GM10847 (cell line): ENCODE results near the gene NPFF.

Experiments
- POLR2A ChIP-seq: IDR thresholded peaks from 2 replicates; pipeline ENCODE4 v1.6.1; 2011; ENCODE audit not compliant: insufficient read length; ENCODE audit errors: extremely low read depth

NPFF gene

GRCh38 chr12:53489242-53489864, 17.9 kb downstream of the NPFF start:
- TF ChIP-seq POLR2A, result no peak

DNA sequence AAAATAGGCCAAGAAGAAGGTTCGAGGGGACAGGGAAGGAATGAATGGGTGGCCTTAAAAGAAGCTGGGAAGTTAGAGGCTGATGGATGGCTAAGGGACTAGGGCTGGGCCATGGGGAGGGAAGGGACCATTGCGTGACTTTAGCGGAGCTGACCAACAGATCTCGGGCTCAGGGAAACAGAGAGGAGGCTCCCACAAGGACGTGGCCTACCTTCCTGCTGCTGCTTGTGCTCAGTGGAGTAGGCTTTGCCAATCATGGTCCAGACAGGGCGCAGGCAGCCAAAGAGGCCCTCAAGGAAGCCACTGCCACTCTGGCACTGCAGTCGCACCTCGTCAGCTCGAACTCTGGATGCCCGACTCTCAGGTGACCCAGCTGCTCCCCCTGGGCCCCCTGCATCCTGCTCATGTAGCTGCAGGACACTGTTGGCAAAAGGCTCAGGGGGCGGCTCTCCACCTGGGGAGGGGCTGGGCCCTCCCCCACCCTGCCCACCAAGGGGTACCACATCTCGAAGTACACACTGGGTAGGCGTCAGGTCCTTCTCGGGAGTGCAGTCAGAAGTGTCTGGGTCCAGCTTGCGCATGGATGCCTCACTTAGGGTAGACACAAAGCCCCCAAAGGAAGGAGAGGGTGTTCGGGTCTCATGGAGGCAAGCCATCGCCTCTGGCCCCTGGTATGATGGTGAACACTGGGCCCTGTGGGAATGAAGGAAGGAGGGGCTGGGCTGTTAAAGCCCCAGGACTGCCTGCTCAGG, 20.4 kb downstream of the NPFF start:
- TF ChIP-seq POLR2A, result no peak

- no peak for TF ChIP-seq POLR2A
These were observed 21.1 kb downstream of the NPFF start for GRCh38 chr12:53485955-53486735.

- TF ChIP-seq POLR2A, result no peak
These were observed 22.4 kb downstream of the NPFF start for GRCh38 chr12:53484686-53485575.

- TF ChIP-seq POLR2A, result no peak
These were observed 23.3 kb downstream of the NPFF start for GRCh38 chr12:53483979-53484377.

DNA sequence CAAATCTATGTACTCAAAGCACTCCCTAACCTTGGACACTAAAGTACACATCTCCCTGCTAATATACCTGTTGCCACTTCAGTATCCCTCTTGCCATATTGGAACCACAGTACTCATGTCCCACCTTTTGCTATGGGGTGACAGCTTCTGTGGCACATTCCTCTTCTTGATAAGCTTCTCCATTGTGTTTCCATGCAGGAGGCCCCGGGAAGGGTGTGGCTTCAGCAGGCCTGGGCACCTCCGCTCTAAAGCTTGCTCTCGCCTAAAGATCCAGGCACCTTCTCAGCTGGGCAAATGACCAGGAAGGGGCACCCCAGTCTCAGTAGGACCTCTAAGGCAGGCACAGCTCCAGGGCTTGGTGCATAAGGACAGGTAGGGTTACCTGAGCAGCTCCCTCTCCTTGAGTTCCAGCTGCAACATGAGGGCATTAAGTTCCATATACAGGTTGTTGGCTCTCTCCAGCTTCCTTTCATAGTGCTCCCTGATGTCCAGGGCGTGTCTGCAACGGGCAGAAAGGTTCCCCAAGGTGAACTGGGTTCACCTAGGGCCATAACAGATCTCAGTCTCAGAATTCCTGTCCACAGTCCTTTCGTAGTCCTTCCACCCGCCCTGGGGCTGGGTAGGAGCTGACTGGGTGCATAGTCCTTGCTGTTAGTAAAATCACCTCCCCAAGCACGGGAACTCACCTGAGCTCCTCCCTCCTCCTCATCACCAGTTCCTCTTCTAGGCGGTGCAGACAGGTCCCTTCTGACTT, 23.9 kb downstream of the NPFF start:
- no peak for TF ChIP-seq POLR2A

DNA sequence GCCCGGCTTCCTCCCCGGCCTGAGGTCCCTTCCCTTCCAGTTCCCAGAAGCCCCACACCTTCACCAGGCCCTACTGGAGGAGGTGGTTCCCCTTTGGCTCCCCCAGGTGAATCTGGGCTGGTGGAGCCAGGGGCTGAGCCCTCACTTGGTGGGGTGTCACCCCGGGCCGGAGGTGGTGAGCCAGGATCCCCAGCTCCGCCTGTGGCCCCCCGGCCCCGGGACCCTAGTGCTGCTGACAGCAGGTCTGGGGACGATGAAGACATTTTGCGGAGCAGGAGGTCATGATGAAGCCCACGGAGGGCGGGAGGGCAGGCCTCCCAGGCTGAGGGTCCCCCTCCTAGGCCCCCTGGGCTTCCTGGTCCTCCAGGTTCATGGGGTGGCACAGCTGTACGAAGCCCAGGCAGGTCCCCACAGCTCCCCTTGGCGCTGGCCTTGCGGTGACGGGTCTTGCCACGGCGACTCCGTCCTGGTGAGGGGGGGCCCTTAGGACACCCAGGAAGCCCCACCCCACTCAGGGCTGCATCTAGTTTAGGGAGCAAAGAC, 24.6 kb downstream of the NPFF start:
- no peak for TF ChIP-seq POLR2A

GRCh38 chr12:53481939-53482586, 25.2 kb downstream of the NPFF start:
- TF ChIP-seq POLR2A, result no peak

- TF ChIP-seq POLR2A, result no peak
These were observed 26.5 kb downstream of the NPFF start for GRCh38 chr12:53480491-53481442.

GRCh38 chr12:53479331-53479730, 28.0 kb downstream of the NPFF start:
- no peak for TF ChIP-seq POLR2A

DNA sequence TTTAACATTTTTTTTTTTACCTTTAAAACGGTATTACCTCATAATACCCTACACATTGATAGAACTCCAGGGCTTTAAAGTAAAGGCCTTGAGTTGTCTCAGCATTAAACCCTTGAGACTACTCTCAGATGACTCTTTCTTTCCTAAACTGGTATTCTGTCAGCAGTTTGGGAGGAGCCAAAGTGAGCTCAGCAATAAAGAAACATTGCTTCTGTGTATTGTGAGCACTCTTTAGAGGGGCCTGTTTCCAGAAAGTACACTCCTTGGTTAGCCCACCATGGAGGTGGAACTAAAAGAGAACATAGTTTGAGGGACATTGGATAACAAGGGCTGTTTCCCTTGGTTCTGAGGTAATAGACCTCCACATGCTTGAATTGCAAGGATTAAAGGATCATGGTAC, 28.4 kb downstream of the NPFF start:
- no peak for TF ChIP-seq POLR2A

DNA sequence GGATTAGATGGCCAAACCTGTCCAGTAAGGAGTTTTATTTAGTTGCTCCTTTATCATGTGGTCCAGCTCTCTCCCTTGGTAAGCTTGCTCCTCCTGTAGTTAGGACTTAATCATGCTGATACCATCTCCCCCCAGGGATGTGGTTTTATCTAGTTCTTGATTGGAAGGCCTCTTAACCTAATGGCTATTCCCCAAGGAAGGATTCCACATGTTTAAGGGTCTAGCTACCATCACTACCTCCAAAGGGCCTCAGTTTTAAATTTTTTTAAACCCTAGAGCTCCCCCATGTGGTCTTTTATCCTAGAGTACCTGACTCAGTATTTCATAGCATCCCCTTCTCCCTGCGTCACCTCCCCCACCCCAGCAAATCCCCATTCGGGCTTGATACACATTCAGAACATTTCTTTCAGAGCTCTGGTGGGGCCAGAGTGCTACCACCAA, 30.5 kb downstream of the NPFF start:
- no peak for TF ChIP-seq POLR2A
